Activated T-helper 17 cell treated with anti-CD3 and anti-CD28 coated beads, Interleukin-2, amount 50 U/mL, for 72 hours (primary cell): Measurements from ENCODE around the gene RAB26. TPM values are rescaled to one million over a fixed set of nuclear protein-coding genes. Genes with fewer than 3 reads are reported as not detected.
A peak's percentile ranks its signal among the peaks of the same experiment; 100 is the strongest.
"Not testable (repeated sequence)": the region's sequence is repeated elsewhere in the genome, so short reads cannot be mapped to it uniquely, and the experiment has no call there.

Experiments
- ATAC-seq: fragments of 150-1000 bp; cut with Tn5 transposase; replicated peaks from 2 replicates; pipeline ENCODE4 v1.10.0; 2021; ENCODE audit warnings: mild to moderate bottlenecking, moderate library complexity
- H3K27ac Mint-ChIP-seq: one replicate; pipeline ENCODE4 v1.8.0; 2022; ENCODE audit warnings: mixed read lengths
- H3K27me3 Mint-ChIP-seq: one replicate; pipeline ENCODE4 v1.8.0; 2022; ENCODE audit warnings: mixed read lengths
- H3K36me3 Mint-ChIP-seq: one replicate; pipeline ENCODE4 v1.8.0; 2022; ENCODE audit warnings: low read depth, mild to moderate bottlenecking, mixed read lengths
- H3K4me1 Mint-ChIP-seq: one replicate; pipeline ENCODE4 v1.8.0; 2022; ENCODE audit warnings: mixed read lengths
- H3K4me3 Mint-ChIP-seq: one replicate; pipeline ENCODE4 v1.8.0; 2022; ENCODE audit warnings: mild to moderate bottlenecking, mixed read lengths
- H3K9me3 Mint-ChIP-seq: one replicate; pipeline ENCODE4 v1.8.0; 2022; ENCODE audit warnings: mixed read lengths
- total RNA-seq, 2 donors: library from RNA; stranded (reverse); gene quantifications; one replicate each; pipeline ENCODE4 v1.2.3, GENCODE V29; 2022

RAB26 gene
- total RNA-seq, 2 donors from 2014 or later = 0.28 to 0.34 TPM

DNA sequence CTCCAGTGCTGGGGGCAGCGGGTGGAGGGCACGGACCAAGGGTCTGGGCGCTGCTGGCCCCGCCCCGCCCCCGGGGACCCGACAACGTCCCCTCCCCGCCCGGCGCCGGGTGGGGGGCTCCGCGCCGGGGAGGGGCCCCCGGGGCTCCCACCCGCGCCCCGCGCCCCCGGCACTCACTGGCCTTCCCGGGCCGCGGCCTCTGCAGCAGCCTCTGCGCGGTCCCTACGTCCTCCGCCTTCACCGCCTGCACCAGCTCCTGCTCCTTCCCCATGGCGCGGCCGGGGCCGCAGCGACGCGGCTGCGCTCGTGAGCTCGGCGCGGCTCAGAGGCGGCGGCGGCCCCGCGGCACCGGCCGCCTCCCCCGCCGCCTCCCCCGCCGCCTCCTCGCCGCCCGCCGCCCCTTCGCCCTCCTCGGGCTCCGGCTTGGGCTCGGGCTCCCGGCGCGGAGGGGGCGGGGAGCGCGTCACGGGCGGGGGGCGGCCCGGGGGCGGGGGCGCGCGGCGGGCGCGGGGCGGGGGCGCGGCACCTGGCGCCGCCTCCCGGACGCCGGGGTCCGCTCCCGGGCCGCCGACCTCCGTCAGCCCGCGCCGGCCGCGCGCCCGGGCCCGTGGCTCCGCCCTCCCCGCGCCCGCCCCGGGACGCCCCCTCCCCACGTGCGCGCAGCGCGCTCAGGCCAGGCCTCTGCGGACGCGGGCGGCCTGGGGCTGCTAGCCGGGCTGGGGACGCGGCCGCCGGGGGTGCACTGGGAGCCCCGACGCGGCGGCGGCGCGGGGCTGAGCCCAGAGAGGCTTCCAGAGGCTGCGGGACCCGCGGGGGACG, 47.9 kb downstream of the RAB26 start, which contains the start of gene CASKIN1:
Gene CASKIN1 (minus strand): TSS at position 444 of the 819 bp plus-strand sequence. CDS start 173 bp downstream, at position 271.
- Mint-ChIP-seq H3K4me1 (no peaks in the 10 kb centered on the region), H3K27me3 (peaks cover 15% of the 10 kb centered on the region), H3K4me3 (peak within 1 kb of the TSS; percentile 56), H3K27ac (no peak within 1 kb of the TSS), H3K36me3 (no peaks in the 10 kb centered on the region), H3K9me3 (no peaks in the 10 kb centered on the region)
- peak; percentile 36 for ATAC-seq

DNA sequence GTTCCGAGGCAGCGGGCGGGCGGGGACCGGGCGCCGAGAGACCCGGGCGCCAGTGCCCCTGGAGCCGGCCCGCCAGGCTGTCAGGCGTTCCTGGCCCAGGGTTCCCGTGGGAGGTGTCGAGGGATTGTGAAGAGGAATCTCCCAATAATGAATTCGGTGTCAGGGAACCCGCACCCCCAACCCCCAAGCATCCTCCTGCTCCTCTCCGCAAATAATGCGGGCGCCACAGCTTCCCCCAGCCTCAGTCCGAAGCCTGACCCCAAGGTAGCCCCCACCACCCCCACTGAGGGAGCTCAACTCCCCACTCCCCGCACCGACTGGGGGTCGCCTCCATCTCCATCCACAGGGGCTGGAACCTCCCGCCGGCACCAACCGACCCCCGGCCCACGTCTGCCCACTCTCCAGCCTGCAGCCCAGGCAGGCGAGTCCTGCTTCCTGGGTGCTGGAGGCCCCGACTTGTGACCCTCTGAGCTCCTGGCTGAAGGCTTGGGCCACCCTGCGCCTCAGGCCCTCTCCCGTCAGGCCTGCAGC, 48.6 kb downstream of the RAB26 start:
- Mint-ChIP-seq H3K36me3 (no peaks in the 10 kb centered on the region), H3K4me3 (peak overlapping the region; percentile 47), H3K27me3 (peaks cover 15% of the 10 kb centered on the region), H3K4me1 (no peaks in the 10 kb centered on the region), H3K9me3 (no peaks in the 10 kb centered on the region), H3K27ac (no peak overlapping the region)
- no peak for ATAC-seq

DNA sequence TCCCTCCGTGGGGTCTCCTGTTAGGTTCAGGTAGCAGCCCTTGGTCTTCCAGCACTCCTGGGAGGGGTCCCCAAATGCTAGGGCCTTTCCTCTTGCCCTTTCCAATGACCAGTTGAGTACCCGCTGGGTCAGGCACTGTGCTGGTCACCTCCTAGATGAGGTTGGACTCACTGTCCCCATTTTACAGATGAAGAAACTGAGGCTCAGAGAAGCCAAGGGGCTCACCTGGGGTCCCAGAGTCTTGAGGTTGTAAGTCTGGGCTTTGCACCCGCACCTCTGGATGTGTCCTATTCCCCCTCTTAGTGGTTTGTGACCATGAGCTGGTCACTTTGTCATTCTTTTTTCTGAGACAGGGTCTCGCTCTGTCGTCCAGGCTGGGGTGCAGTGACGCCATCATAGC, 49.3 kb downstream of the RAB26 start:
- no peak for ATAC-seq
- no peak overlapping the region for H3K27ac Mint-ChIP-seq
- H3K27me3 Mint-ChIP-seq = peaks cover 15% of the 10 kb centered on the region
- H3K9me3 Mint-ChIP-seq = no peaks in the 10 kb centered on the region
- no peaks in the 10 kb centered on the region for H3K4me1 Mint-ChIP-seq
- no peaks in the 10 kb centered on the region for H3K36me3 Mint-ChIP-seq
- H3K4me3 Mint-ChIP-seq = peak overlapping the region; percentile 47

- Mint-ChIP-seq H3K4me1 (no peaks in the 10 kb centered on the region), H3K4me3 (peak overlapping the region; percentile 47), H3K27me3 (peaks cover 15% of the 10 kb centered on the region), H3K9me3 (no peaks in the 10 kb centered on the region), H3K27ac (no peak overlapping the region), H3K36me3 (no peaks in the 10 kb centered on the region)
- ATAC-seq = no peak
Measured at GRCh38 chr16:2198283-2198682, 49.9 kb downstream of the RAB26 start.

GRCh38 chr16:2199095-2199494, 50.7 kb downstream of the RAB26 start:
- Mint-ChIP-seq H3K9me3 (no peaks in the 10 kb centered on the region), H3K4me1 (no peaks in the 10 kb centered on the region), H3K36me3 (no peaks in the 10 kb centered on the region), H3K27me3 (peaks cover 15% of the 10 kb centered on the region), H3K4me3 (no peak overlapping the region), H3K27ac (no peak overlapping the region)
- ATAC-seq = no peak

DNA sequence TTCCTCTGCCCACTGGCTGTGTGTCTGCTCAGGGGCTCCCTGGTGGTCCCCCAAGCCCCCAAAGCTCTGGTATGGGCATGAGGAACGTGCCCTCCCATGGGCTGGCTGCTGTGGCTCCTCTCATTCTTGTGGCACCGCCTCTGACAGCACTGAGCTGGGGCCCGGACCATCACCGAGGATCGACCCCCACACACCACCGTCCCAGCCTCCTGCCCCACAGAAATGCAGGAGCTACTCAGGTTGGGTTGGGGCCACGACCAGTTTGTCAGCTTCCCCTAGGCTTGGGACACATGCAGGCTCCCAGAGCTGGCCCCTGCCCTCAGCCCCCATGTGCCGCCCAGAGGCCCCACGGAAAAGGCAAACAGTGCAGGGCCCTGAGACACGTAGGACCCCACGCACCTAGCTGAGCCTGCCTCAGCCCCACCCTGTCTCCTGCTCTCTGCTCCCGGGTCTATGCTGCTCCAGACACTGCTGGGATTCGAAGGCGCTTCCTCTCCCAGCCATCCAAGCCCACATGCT, 51.3 kb downstream of the RAB26 start:
- Mint-ChIP-seq H3K4me3 (no peak overlapping the region), H3K4me1 (peaks cover 4% of the 10 kb centered on the region), H3K27me3 (peaks cover 15% of the 10 kb centered on the region), H3K9me3 (no peaks in the 10 kb centered on the region), H3K36me3 (no peaks in the 10 kb centered on the region), H3K27ac (no peak overlapping the region)
- no peak for ATAC-seq

- H3K9me3 Mint-ChIP-seq = no peaks in the 10 kb centered on the region
- no peak overlapping the region for H3K4me3 Mint-ChIP-seq
- ATAC-seq = no peak
- H3K27ac Mint-ChIP-seq = no peak overlapping the region
- peaks cover 6% of the 10 kb centered on the region for H3K4me1 Mint-ChIP-seq
- H3K27me3 Mint-ChIP-seq = peaks cover 11% of the 10 kb centered on the region
- H3K36me3 Mint-ChIP-seq = no peaks in the 10 kb centered on the region
Measured at GRCh38 chr16:2200313-2200712, 51.9 kb downstream of the RAB26 start.

- not testable (repeated sequence) for H3K27ac Mint-ChIP-seq, ATAC-seq, H3K9me3 Mint-ChIP-seq, H3K27me3 Mint-ChIP-seq
- peaks cover 20% of the 10 kb centered on the region for H3K36me3 Mint-ChIP-seq
- H3K4me3 Mint-ChIP-seq = peak overlapping the region; percentile 80
- H3K4me1 Mint-ChIP-seq = peaks cover 11% of the 10 kb centered on the region
Measured at GRCh38 chr16:2203119-2203688, 54.8 kb downstream of the RAB26 start.

Other genes with a start within 250 kb of the RAB26 start
- not detected for gene HS3ST6, start 230.2 kb upstream of the RAB26 start, total RNA-seq
- gene MSRB1, start 205.4 kb upstream of the RAB26 start, total RNA-seq = 10 to 100 TPM; 31.5 to 34.3 TPM
- under 1 TPM in 1 of 2 donors, not detected in 1; 0.37 TPM for gene RPL3L, start 193.9 kb upstream of the RAB26 start, total RNA-seq
- 100 to 1,000 TPM in 1 of 2 donors, 10 to 100 TPM in 1; 65.3 to 122 TPM for gene NDUFB10, start 189.1 kb upstream of the RAB26 start, total RNA-seq
- 1,000 to 10,000 TPM; 4,570 to 4,579 TPM for gene RPS2, start 183.8 kb upstream of the RAB26 start, total RNA-seq
- gene RNF151, start 181.8 kb upstream of the RAB26 start, total RNA-seq = under 1 TPM in 1 of 2 donors, not detected in 1; 0.32 TPM
- gene TBL3, start 176.6 kb upstream of the RAB26 start, total RNA-seq = 10 to 100 TPM; 23.0 to 37.3 TPM
- gene NOXO1, start 167.2 kb upstream of the RAB26 start, total RNA-seq = 1 to 10 TPM in 1 of 2 donors, not detected in 1; 1.0 TPM
- gene GFER, start 164.4 kb upstream of the RAB26 start, total RNA-seq = 10 to 100 TPM; 12.4 to 28.5 TPM
- gene SYNGR3, start 158.7 kb upstream of the RAB26 start, total RNA-seq = 1 to 10 TPM; 5.9 to 7.9 TPM
- 10 to 100 TPM; 41.2 to 79.6 TPM for gene ZNF598, start 138.8 kb upstream of the RAB26 start, total RNA-seq
- 1 to 10 TPM in 1 of 2 donors, not detected in 1; 2.8 TPM for gene NPW, start 128.8 kb upstream of the RAB26 start, total RNA-seq
- 1 to 10 TPM in 1 of 2 donors, under 1 TPM in 1; 0.21 to 2.9 TPM for gene NHERF2, start 121.7 kb upstream of the RAB26 start, total RNA-seq
- 10 to 100 TPM; 13.2 to 37.6 TPM for gene NTHL1, start 100.8 kb upstream of the RAB26 start, total RNA-seq
- 10 to 100 TPM; 79.3 to 83.7 TPM for gene TSC2, start 100.6 kb upstream of the RAB26 start, total RNA-seq
- gene PKD1, start 12.7 kb upstream of the RAB26 start, total RNA-seq = 100 to 1,000 TPM in 1 of 2 donors, 10 to 100 TPM in 1; 71.8 to 122 TPM
- 10 to 100 TPM; 49.8 to 80.1 TPM for gene TRAF7, start 7.2 kb downstream of the RAB26 start, total RNA-seq
- 1 to 10 TPM in 1 of 2 donors, under 1 TPM in 1; 0.78 to 6.6 TPM for gene CASKIN1, start 48.0 kb downstream of the RAB26 start, total RNA-seq
- gene MLST8, start 56.8 kb downstream of the RAB26 start, total RNA-seq = 10 to 100 TPM; 33.4 to 48.8 TPM
- gene BRICD5, start 62.2 kb downstream of the RAB26 start, total RNA-seq = 1 to 10 TPM; 6.9 to 8.9 TPM
- gene PGP, start 66.2 kb downstream of the RAB26 start, total RNA-seq = 10 to 100 TPM; 11.6 to 21.6 TPM
- 10 to 100 TPM; 20.1 to 22.8 TPM for gene E4F1, start 75.0 kb downstream of the RAB26 start, total RNA-seq
- 1 to 10 TPM; 2.4 to 2.7 TPM for gene DNASE1L2, start 87.8 kb downstream of the RAB26 start, total RNA-seq
- gene ECI1, start 103.0 kb downstream of the RAB26 start, total RNA-seq = 10 to 100 TPM; 36.7 to 50.6 TPM
- gene RNPS1, start 119.5 kb downstream of the RAB26 start, total RNA-seq = 100 to 1,000 TPM; 205 to 314 TPM
- 1 to 10 TPM; 4.7 to 5.2 TPM for gene ABCA3, start 192.1 kb downstream of the RAB26 start, total RNA-seq